8988T (cell line): ENCODE results near the gene ST6GALNAC3.

ENCODE experiments used
- DNase-seq: peaks from one replicate; pipeline ENCODE4 v3.0.0; 2011

The ST6GALNAC3 gene

DNA sequence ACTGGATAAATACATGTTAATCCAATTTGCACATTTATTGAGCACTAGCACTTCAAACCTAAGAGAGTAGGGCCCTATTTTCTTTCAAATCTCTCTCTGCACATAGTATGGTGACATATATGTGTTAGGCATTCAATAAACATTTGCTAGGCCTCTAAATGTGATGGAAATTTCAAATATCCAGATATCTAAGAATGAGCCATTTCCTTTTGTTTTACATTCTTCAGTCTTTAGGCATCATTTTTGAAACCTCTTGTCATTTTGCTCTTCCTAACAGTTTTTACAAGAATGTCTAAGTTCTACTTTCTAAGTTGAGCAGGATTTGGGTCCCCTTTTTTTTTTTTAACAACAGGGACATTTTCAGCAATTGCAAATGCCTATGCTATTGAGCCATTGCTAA lies 397.0 kb downstream of the ST6GALNAC3 start:
- DNase-seq, result no peak

DNA sequence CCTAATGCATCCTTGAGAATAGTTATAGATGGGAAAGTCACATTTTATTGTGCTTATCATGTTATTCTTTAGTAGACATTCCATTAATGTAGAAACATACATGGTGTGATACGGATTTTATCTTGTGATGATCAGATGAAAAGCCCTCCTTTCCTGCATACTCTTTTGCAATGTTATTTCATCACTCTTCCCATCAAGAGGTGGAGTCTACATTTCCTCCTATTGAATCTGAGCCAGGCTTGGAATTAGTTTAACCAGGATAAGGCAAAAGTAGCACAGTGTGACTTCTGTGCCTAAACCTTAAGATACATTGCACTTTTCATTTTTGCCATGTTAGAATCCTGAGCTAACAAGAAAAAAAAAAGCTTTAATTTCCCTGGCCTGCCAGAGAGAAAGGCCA lies 399.0 kb downstream of the ST6GALNAC3 start:
- DNase-seq, result no peak

DNA sequence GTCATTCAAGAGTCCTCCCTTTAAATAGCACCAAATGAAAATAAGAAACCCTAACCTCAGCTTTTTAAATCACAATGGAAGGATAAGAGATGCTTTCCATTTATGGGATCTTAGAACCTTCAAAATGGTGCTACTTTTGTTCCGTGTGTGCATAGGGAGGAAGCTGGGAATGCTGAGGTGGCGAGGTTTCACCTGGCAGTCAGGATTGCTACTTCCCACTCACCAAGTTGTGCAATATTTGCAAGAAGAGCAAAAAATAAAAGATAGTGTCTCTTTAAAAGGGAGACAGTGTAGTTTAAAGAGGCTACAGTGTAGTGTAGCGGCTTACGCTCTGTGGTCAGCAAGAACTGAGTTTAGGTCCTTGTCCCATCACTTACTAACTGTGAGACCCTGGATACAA lies 400.4 kb downstream of the ST6GALNAC3 start:
- no peak for DNase-seq

DNA sequence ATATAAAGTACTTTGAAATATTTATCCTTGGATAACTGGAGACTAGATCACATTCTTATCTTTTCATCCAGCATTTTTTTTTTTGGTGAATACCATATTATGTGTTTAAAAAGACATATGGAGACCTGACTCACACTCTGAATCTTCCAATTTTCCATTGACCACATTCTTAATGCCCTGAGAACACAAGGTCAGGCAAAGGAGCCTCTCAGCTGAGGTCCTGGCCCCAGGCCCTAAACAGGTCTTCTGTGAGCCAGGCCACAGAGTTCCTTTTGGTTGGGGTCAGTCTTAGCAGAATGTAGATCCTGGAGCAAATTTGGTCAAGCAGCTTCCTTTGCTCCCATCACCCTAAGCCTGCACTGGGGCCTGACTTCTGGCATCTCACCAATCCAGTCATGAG lies 402.6 kb downstream of the ST6GALNAC3 start:
- DNase-seq, result no peak

DNA sequence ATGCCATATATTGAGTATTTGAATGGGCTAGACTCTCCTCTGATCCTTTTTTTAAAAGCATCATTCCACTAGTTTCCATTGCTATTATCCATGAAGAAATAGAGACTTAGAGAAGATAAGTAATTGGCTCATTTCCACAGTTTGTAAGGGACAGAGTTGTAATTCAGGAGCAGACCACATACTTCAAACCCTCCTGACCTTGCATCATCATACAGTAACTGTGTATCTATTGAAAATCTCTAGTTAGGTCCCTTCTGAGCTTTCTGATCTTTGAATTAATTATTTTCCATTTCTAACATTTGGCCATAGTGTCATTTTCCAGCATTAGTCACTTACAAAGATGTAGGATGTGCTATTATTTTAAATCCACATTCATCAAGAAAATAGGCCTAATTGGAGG lies 406.3 kb downstream of the ST6GALNAC3 start:
- no peak for DNase-seq

DNA sequence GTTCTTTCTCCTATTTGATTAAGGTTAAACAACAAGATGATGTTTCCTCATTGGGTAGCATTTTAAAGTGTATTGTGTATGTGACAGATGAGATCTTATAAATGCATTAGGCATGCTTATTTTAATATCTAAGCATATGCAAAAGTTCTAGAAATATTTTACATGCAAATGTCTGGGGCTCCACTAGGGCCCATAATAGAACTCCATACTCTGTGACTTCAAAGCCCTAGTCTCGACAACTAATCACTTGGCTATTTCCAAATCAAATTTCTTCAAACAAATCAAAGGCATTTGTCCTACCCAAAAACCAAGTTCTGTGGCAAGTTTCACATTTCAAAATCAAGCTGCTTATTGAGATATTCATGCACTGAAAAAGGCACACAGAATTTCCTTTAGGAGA lies 407.1 kb downstream of the ST6GALNAC3 start:
- DNase-seq, result no peak

DNA sequence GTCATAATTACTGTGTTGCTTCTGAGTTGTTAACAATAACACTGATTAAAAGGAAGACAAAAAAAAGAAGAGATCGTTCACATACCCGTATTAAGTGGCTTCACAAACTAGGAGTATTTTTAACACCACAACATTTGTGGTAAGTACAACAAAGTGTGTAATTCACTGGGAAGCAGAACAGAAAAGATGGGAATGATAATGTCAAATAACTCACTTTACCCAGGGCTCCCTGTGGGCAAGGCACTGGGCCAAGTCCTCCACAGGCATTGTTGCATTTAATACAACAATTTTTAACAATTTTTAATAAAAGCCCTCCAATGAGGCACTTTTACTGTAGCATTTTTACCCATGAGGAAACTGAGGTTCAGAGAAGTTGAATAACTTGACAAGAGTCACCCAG lies 407.7 kb downstream of the ST6GALNAC3 start:
- DNase-seq, result no peak

DNA sequence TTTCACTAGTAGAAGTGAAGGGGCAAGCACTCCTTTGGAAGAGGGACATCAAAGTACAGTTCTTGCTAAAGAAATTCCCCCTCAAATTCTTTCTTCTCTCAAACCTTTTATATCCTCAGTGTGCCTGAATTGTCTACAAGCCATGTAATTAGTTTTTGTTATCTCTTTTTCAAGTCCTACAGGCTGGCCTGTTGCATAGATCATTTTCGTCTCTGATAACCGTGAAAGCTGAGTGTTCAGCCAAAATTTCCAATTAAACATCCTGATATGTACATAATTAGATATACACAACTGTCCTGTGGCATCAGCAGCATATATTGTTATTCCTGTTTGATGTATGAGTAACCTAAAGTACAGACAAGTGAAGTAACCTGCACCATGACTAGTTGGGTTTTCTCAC lies 417.2 kb downstream of the ST6GALNAC3 start:
- no peak for DNase-seq

DNA sequence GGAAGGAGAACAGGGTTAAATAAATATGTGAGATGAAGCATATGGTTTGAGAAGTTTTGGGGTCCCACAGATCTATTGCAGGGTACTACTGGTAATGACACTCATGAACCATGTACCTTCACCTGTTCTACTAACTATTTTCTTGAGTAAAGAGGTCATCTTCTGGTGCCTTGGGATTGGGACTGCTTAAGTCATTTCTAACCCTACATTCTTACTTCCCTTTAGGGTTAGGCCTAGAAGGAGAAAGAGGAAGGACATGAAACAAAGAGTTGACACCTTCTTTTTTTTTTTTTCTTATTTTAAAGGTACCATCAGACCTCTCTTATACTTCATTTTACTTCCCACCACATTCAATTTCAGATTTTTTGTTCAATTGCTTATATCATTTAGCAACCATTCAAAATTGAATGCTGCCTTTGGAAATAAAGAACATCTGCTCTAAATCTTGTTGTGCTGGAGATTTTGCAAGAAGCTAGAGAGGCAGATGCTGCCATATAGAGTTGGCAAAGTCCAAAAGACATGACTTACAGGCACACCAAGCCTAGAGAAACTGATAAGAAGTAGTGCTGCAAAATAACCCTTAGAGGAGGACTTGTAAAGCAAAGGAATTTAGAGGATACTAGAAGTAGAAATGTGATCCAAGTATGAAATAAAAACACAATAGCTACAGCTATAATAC lies 418.3 kb downstream of the ST6GALNAC3 start:
- DNase-seq, result no peak

DNA sequence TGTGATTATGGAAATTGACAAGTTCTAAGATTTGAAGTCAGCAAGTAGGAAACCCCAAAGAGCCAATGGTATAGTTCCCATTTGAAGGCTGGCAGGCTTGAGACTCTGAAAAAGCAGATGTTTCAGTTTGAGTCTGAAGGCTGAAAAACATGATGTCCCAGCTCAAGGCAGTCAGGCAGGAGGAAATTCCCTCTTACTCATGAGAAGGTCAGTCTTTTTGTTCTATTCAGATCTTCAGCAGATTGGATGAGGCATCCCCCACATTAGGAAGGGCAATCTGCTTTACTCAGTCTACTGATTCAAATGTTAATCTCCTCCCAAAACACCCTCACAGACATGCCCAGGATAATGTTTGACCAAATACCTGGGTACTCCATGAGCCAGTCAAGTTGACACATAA lies 420.3 kb downstream of the ST6GALNAC3 start:
- no peak for DNase-seq

DNA sequence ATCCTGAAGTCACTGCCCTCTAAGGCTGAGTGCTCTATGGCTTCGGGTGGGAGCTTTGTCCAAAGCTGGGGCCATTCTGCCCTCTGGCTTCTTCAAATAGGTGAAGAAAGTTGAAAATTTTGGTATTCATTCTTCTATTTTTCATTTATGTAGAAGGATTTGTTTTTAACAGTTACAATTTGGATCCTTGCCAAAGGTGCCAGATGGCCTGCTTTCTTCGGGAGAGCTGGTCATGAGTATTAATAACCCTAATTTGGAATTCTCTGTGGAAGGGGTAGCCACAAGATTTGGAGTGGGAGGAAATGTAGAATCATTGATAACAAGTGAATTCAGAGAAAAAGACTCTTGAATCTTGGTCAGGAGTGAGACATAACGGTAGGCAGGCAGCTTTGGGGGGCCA lies 422.3 kb downstream of the ST6GALNAC3 start:
- no peak for DNase-seq

DNA sequence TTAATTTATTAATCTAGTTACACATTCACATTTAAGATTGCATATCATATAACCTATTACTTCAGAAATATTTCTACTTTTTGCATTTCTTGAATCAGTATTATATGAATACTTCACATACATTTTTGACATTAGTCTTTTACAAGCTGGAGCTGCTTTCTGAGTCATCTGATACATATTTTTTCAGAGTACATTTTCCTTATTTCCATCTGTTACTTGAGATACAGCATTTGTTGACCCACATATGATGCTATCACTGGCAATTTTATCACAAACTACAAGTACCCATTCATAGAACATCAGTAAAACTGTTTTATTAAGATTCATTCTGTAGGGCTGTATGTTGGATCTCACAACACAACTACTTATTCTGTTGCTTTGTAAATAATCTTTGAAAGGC lies 425.6 kb downstream of the ST6GALNAC3 start:
- DNase-seq, result no peak

DNA sequence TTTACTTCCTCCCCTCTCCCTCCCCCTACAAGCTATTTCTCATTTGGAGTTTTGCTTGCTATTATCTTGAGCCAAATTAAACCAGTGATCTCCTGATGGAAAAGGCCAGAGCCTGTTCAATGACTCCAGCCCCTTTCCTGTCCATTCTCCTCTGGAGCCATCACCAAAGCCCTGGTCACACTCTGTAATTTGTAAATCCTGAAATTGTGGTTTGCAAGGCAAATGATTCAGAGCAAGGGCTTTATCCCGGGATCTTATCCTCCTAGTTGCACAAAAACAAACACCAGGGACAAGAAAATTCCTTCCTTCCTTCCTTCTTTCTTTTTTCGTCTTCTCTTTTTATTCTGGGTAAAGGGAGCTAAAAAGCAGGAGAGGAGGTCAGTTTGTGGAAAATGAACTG lies 426.6 kb downstream of the ST6GALNAC3 start:
- DNase-seq, result no peak

DNA sequence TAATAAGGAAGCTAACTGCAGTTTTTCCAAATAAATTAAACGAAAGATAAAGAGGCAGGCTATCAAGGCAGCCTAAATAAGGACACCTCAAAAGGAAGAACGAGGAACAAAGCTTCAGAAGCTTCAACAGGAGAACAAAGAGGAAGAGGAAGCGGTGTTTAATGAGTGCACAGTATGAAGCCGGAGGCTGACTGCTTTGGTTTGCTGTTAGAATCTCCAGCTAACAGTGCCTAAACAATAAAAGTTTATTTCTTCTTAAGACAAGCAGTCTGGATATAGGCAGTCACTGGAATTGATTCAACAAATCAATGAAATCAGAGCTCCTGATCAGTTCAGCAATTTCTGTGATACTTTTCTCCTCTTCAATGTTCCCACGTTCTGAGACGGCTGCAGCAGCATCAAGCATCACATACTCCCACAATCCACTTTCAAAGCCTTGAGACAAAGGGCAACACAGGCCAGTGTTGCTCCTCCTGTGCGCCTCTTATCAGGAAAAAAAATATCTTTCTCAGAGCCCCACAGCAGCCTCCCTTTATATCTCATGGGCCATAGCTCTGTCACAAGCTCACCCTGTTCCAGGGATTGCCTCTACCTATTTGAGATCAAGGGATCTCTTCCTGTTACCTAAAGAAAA lies 427.2 kb downstream of the ST6GALNAC3 start:
- DNase-seq, result no peak

DNA sequence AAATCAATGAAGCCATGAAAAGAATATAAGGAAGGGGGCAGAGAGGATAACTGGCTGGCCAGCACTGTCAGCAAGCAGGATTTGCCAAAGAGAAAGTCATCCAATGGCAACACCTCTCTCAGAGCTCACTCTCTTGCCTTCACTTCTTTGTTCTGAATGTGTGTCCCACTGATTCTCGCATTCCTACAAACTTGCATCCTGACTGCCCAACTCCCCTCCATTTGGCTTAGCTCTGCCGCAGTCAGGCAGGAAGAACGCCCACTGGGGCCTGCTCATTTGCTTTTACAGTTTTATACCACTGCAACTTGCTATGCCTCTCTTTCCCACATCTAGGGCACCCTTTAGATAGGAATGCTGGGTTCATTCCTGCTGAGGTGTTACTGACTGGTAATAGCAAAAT lies 428.6 kb downstream of the ST6GALNAC3 start:
- no peak for DNase-seq

DNA sequence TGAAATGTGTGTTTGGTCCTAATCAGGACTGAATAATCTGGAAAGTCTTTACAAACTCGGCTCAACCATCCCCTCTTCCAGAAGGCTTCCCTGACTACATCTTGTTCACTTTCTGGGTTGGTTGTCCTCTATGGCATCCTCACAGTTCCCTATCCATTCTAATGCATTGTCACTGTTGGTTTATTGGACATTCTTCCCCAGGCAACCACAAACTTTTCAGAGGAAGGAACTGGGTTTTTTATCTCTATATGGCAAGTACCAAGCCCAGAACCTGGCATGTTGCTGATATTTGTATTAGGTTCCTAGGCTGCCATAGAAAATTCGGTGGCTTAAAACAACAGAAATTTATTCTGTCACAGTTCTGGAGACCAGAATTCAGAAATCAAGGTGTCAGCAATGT lies 429.2 kb downstream of the ST6GALNAC3 start:
- no peak for DNase-seq

DNA sequence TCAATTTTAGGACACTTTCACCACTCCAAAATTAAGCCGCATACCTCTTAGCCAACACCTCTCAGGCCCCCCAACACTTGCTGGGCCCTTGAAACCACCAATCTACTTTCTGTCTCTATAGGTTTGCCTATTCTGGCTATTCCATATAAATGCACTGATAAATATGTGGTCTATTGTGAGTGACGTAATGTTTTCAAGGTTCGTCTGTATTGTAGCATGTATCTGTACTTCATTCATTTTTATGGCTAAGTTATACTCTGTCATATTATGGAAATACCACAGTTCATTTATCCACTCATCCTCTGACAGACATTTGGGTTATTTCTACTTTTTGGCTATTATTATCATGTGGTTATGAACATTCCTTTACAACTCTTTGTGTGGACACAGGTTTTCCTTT lies 432.8 kb downstream of the ST6GALNAC3 start:
- no peak for DNase-seq

DNA sequence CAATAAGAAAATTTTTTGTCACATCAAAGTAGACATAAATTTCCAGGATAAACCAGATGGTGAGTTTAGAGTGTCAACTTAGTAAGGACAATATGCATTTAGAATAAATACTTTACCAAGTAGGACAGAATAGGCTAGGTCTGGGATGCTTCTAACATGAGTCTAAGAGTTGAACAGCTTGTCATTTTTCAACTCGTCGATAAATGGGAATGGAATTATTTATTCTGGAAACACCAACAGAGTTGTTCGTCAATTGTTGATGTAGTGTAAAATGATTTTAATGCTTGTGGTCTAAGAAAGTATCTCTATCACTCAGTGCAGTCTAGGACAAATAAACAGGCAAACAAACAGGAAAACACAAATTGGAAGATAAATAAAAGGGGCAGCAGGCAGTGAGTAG lies 434.3 kb downstream of the ST6GALNAC3 start:
- no peak for DNase-seq

DNA sequence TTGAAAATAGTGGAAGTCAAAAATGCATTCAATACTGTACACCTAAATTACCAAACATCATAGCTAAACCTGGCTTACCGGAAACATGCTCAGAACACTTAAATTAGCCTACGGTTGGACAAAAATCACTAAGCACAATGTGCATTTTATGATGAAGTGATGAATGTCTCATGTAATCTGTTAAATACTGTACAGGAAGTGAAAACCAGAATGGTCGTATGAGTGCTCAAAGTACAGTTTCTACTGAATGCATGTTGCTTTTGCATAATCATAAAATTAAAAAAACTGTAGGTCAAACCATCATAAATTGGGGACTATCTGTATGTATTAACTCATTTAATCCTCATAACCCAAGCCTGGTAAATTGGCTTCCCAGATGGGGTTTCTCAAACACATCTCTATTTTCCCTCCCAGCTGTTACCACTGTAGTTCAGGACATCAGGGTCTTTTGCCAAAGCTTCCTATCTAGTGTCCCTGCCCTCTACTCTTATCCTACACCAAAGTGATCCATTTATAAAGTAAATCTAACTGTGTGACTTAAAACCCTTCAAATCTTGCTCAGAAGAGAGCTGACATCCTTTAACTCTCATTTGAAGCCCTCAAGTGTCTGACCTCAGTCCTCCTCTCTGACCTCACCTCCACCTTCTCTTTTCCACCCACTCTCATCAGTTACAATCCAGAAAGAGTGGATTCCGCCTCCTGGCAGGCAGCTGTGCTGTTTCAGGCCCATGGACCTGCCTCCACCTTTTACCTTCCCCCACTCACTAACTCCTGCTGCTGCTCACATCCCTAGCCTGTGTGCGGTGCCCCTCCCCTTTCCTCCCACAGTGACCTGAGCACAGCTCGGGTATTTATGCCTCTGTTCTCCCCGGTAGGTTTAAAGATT lies 436.4 kb downstream of the ST6GALNAC3 start:
- DNase-seq, result no peak

DNA sequence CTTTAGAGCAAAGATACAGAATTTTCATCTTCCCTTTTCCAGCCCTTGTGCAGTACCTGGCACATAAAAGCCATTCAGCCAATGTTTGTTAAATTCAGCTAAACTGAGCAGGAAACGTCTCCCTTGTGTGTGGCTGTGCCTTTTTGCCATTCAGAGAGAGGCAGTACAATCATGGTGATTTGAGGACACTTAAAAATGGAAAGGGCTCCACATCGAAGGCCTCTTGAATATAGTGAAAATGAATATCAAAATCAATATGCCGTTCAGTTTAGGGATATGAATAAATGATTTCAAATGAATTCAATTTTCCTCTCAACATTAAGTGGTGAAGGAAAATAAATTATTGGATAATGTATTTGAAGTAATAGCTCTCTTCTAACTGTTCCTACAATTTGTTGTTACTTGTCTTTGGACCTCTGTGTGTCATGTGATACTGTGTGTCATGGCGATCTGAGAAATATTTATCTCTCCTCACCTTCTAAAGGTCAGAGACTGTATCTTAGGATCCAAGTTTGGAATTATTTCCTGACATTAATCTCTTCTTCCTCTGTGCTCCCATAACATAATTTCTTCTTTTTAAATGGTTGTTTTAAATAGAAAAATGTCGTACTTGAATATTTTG lies 437.1 kb downstream of the ST6GALNAC3 start:
- DNase-seq, result no peak

DNA sequence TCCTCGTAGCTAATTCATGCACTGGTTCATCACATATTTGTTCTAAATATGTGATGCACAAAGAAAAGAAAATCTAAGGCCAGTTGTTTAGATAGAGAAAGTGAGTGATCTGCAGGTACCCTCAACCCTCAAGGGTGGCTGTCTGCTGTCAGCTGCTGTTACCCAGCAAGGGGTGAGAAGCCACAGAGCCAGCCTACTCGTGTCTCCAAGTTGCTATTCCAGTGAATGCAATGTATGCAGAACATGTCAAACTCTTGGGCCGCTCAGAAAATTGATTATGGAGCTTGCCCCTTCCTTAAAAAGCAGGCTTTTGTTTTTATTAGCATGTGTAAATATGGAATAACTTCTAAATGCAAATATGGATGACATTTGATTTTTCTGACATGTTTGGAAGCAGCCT lies 456.4 kb downstream of the ST6GALNAC3 start:
- DNase-seq, result no peak

DNA sequence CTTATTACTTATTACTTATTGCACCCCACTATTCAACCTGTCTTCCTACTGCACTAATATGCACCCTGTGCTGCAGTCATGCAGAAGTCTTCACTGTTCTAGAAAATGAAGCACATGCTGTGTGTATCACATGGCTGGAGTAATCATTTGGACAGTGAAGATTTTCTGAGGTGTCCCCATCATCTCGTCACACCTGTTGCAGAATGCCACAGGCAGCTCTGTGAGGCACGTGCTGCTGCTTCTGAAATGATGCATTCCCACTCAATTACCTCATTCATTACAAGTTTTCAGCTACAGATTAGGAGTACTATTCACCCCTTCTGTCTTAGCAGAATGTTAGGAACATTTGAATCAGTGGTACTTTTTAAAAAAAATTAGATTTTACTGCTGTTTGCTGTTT lies 467.1 kb downstream of the ST6GALNAC3 start:
- DNase-seq, result no peak

DNA sequence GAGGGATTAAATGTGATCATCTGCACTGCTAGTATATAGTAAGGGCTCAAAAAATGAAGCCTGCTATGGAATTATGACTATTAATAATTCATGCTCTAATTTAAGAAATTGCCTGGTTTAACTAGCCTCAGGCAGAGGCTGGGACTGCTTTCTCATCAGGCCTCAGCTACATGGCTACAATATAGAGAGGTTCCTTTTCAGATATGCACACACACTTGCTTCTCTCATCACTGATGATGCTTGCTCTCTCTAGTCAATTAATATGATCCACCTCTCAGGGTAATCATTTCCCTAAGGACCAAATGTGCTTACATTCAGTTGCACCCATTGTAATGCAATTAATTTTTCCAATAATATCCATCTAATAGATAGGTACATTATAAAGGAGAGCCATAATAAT lies 467.8 kb downstream of the ST6GALNAC3 start:
- no peak for DNase-seq

DNA sequence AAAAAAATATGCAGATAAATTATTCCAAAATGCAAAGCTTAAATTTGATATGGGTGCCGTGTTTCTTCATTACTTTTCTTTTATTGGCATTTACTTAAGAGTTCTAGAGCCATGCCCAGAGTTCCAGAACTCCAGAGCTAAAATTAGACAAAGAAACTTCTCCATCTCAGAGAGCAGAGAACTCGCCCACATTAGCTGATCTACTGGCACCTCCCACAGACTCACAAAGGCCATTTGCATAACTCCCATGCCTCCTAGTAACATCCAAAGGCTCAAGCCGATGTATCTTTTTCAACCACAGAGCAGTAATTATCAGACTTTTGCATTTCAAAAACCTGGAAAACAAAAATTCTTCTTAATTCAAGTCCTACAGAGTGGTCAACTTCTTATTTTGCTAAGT lies 468.9 kb downstream of the ST6GALNAC3 start:
- DNase-seq, result no peak
